K562 treated with DMSO at 1 percent for 48 hours (cell line): Measurements from ENCODE around the gene HEBP2. TPM values are rescaled to one million over a fixed set of nuclear protein-coding genes. Genes with fewer than 3 reads are reported as not detected.

Source experiments
- total RNA-seq: library from RNA; unstranded; fragments of 300-600 nt; gene quantifications from 2 replicates; pipeline ENCODE4 v1.2.3, GENCODE V29; 2022; ENCODE audit warnings: low replicate concordance; ENCODE audit errors: extremely low read depth

Gene HEBP2
- total RNA-seq, result not detected in 2 replicates

DNA sequence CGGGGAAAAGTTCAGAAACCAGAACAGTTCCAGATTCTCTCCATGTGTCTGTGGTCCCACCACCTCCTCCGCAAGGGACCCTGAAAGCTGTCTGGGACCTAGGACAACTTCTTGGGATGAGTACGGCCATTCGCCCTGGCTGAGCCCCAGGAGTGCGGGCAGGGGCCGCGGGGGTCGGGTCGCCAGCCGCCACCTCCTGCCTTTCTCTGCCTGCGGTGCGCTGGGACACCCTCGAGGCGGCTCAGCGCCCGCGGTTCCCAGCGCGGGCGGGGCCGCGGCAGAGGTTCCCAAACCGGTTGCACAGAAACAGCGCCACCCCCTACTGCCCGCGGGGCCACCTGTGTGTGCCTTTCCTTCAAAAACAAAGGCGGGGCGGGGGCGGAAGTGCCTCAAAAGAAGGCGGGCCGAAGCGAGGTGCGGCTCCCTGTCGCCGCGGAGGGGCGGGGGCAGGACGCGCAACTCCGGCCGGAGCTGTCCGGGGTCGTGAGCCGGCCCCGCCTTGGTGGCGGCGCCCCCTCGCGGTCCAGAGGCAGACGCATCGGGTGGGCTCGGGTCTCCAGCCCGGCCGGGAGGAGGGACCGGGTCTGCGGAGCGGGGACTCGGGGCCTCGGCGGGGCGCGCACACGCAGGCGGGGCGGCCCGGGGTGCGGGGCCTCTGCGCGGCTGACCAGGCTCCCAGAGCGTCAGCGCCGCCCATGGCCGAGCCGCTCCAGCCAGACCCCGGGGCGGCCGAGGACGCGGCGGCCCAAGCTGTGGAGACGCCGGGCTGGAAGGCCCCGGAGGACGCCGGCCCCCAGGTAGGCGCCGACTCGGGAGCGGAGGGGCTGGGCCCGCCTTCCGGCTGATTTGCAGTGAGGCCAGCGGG, at the start of gene HEBP2:
Gene HEBP2 (plus strand): TSS at position 423 of the 865 bp plus-strand sequence. CDS start 273 bp downstream, at position 696.

GRCh38 chr6:138377844-138378243, 26.2 kb upstream of the HEBP2 start, which contains the start of gene SMIM28:
Gene SMIM28 (plus strand): TSS chr6:138377905. CDS start chr6:138378073, 168 bp downstream.

Other genes with a start within 250 kb of the HEBP2 start
- gene ARFGEF3, start 242.3 kb upstream of the HEBP2 start, total RNA-seq, result not detected in 2 replicates
- gene PBOV1, start 185.7 kb upstream of the HEBP2 start, total RNA-seq, result not detected in 2 replicates
- not detected in 2 replicates for gene SMIM28, start 26.3 kb upstream of the HEBP2 start, total RNA-seq
- gene NHSL1, start 95.3 kb downstream of the HEBP2 start, total RNA-seq, result not detected in 2 replicates